SK-N-SH treated with all-trans-retinoic acid at 6 μM for 48 hours (cell line): ENCODE data around the gene SURF6.

Experiments used
- ATAC-seq: fragments of 200-7000 bp; cut with Tn5 transposase; 3 replicates; pipeline ENCODE4 v1.9.1; 2020; ENCODE audit warnings: mild to moderate bottlenecking, moderate library complexity
- ARNTL ChIP-seq: fragments of 450-650 bp; formaldehyde crosslinking; IDR thresholded peaks from 2 replicates; pipeline ENCODE4 v1.5.0; 2020; ENCODE audit warnings: low read depth, mild to moderate bottlenecking, moderate library complexity, borderline replicate concordance
- BACH2 ChIP-seq: fragments of 250-450 bp; sonication (Bioruptor Pico); IDR thresholded peaks from 2 replicates; pipeline ENCODE4 v1.9.0; 2021; ENCODE audit warnings: mild to moderate bottlenecking, borderline replicate concordance
- CREB5 ChIP-seq: fragments of 250-450 bp; sonication (Bioruptor Pico); IDR thresholded peaks from 2 replicates; pipeline ENCODE4 v1.5.1; 2020; ENCODE audit warnings: low read depth, mild to moderate bottlenecking, moderate library complexity
- CSDC2 ChIP-seq: fragments of 250-450 bp; sonication (Bioruptor Pico); IDR thresholded peaks from 2 replicates; pipeline ENCODE4 v1.5.0; 2020; ENCODE audit warnings: mild to moderate bottlenecking, moderate library complexity
- CSRNP3 ChIP-seq: fragments of 250-450 bp; sonication (Bioruptor Pico); IDR thresholded peaks from 2 replicates; pipeline ENCODE4 v1.5.1; 2021; ENCODE audit warnings: mild to moderate bottlenecking, moderate library complexity
- GLIS3 ChIP-seq: fragments of 250-450 bp; sonication (Bioruptor Pico); IDR thresholded peaks from 2 replicates; pipeline ENCODE4 v1.5.0; 2020; ENCODE audit warnings: mild to moderate bottlenecking, moderate library complexity
- ISL1 ChIP-seq: fragments of 250-450 bp; sonication (Bioruptor Pico); IDR thresholded peaks from 2 replicates; pipeline ENCODE4 v2.1.2; 2022; ENCODE audit warnings: mild to moderate bottlenecking, moderate library complexity
- PATZ1 ChIP-seq: fragments of 250-450 bp; sonication (Bioruptor Pico); IDR thresholded peaks from 2 replicates; pipeline ENCODE4 v1.8.0; 2020; ENCODE audit warnings: mild to moderate bottlenecking, moderate library complexity, borderline replicate concordance
- POU6F1 ChIP-seq: fragments of 250-450 bp; sonication (Bioruptor Pico); IDR thresholded peaks from 2 replicates; pipeline ENCODE4 v1.8.0; 2021; ENCODE audit warnings: low read depth, mild to moderate bottlenecking, moderate library complexity, borderline replicate concordance
- PPARA ChIP-seq: fragments of 250-450 bp; sonication (Bioruptor Pico); IDR thresholded peaks from 2 replicates; pipeline ENCODE4 v1.5.0; 2020; ENCODE audit warnings: mild to moderate bottlenecking, borderline replicate concordance
- SNAI2 ChIP-seq: fragments of 250-450 bp; sonication (Bioruptor Pico); IDR thresholded peaks from 2 replicates; pipeline ENCODE4 v1.5.0; 2020; ENCODE audit warnings: mild to moderate bottlenecking, moderate library complexity
- TCF4 ChIP-seq: fragments of 250-450 bp; sonication (Bioruptor Pico); IDR thresholded peaks from 2 replicates; pipeline ENCODE4 v1.8.0; 2021; ENCODE audit warnings: mild to moderate bottlenecking, moderate library complexity, borderline replicate concordance
- TSHZ2 ChIP-seq: fragments of 250-450 bp; sonication (Bioruptor Pico); IDR thresholded peaks from 2 replicates; pipeline ENCODE4 v1.5.0; 2020; ENCODE audit warnings: mild to moderate bottlenecking, moderate library complexity
- ZFP30 ChIP-seq: fragments of 450-650 bp; formaldehyde crosslinking; IDR thresholded peaks from 2 replicates; pipeline ENCODE4 v1.5.0; 2022; ENCODE audit warnings: mild to moderate bottlenecking, moderate library complexity
- ZNF565 ChIP-seq: fragments of 450-650 bp; formaldehyde crosslinking; conservative IDR thresholded peaks from 2 replicates; pipeline ENCODE4 v1.5.0; 2020; ENCODE audit warnings: low read depth, mild to moderate bottlenecking, moderate library complexity
- ZNF70 ChIP-seq: fragments of 450-650 bp; formaldehyde crosslinking; IDR thresholded peaks from 2 replicates; pipeline ENCODE4 v1.5.0; 2020; ENCODE audit warnings: mild to moderate bottlenecking, moderate library complexity

SURF6 gene

GRCh38 chr9:133323991-133324703 is 11.8 kb downstream of the SURF6 start:
- ATAC-seq, result no peak
- TF ChIP-seq PPARA (CRISPR knock-in tag), result no peak
- no peak for TF ChIP-seq ARNTL (CRISPR knock-in tag)
- no peak for TF ChIP-seq CSRNP3
- TF ChIP-seq ISL1, result no peak
- no peak for TF ChIP-seq GLIS3
- TF ChIP-seq ZNF70 (CRISPR knock-in tag), result no peak
- no peak for TF ChIP-seq CREB5 (CRISPR knock-in tag)
- no peak for TF ChIP-seq TSHZ2 (CRISPR knock-in tag)
- no peak for TF ChIP-seq TCF4 (CRISPR knock-in tag)
- TF ChIP-seq ZNF565 (CRISPR knock-in tag), result no peak
- TF ChIP-seq PATZ1 (CRISPR knock-in tag), result no peak
- no peak for TF ChIP-seq BACH2 (CRISPR knock-in tag)
- no peak for TF ChIP-seq CSDC2 (CRISPR knock-in tag)
- TF ChIP-seq ZFP30, result no peak
- TF ChIP-seq POU6F1 (CRISPR knock-in tag), result no peak

GRCh38 chr9:133323211-133323610 is 12.8 kb downstream of the SURF6 start:
- no peak for TF ChIP-seq GLIS3
- no peak for TF ChIP-seq ZFP30
- no peak for TF ChIP-seq BACH2 (CRISPR knock-in tag)
- no peak for TF ChIP-seq SNAI2 (CRISPR knock-in tag)
- no peak for TF ChIP-seq TSHZ2 (CRISPR knock-in tag)
- no peak for TF ChIP-seq POU6F1 (CRISPR knock-in tag)
- TF ChIP-seq ZNF565 (CRISPR knock-in tag), result no peak
- TF ChIP-seq CREB5 (CRISPR knock-in tag), result no peak
- TF ChIP-seq, all 23 proteins: peak for 0
- ATAC-seq, result no peak
